Measurements from ENCODE around the gene POU6F2. TPM values are rescaled to one million over a fixed set of nuclear protein-coding genes. Genes with fewer than 3 reads are reported as not detected.
"Not testable (repeated sequence)": the region's sequence is repeated elsewhere in the genome, so short reads cannot be mapped to it uniquely, and the experiment has no call there.

Gene POU6F2
- total RNA-seq, 1 donor from 2014 or later = 0.44 TPM

DNA sequence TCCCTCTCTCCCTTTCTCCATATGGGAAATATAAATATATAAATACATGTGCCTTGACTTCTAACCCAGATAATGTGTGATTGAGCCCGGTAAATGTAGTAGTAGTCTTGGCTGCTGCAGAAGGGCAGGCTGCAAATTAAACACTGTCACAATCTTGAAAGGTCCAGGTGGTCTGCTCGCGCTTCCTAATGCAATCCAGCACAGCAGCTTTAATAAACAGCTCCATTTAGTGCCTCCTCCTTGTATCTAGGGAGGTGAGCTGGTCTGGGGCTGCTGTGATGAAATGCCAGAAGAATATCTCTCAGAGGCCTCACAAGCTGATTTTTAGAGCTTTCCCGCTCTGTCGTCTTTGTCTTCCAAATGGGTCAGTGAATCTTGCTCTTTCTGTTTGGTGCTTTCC, 782 bp downstream of the POU6F2 start:
- intact Hi-C loops (cut with micrococcal nuclease) = no loop called here
- peaks cover 91% of the 10 kb centered on the region for H3K27me3 ChIP-seq (ENCODE audit: low read depth)
- H3K27ac ChIP-seq (replicated peaks) = no peak overlapping the region
- H3K36me3 ChIP-seq = no peaks in the 10 kb centered on the region
- TF ChIP-seq CTCF (IDR thresholded peaks at IDR 0.05; ENCODE audit: borderline replicate concordance) = no peak
- no peak for DNase-seq
- H3K9me3 ChIP-seq (replicated peaks) = no peaks in the 10 kb centered on the region
- H3K4me1 ChIP-seq = peaks cover 5% of the 10 kb centered on the region
- no peak overlapping the region for H3K4me3 ChIP-seq

GRCh38 chr7:38992203-38992602, 14.5 kb downstream of the POU6F2 start:
- Histone ChIP-seq H3K27me3 (ENCODE audit: low read depth) (peaks cover 50% of the 10 kb centered on the region), H3K9me3 (replicated peaks) (no peaks in the 10 kb centered on the region), H3K4me1 (no peaks in the 10 kb centered on the region), H3K4me3 (no peak overlapping the region), H3K36me3 (no peaks in the 10 kb centered on the region), H3K27ac (replicated peaks) (no peak overlapping the region)
- intact Hi-C loops (cut with micrococcal nuclease) = no loop called here
- DNase-seq = no peak
- no peak for TF ChIP-seq CTCF (IDR thresholded peaks at IDR 0.05; ENCODE audit: borderline replicate concordance)

DNA sequence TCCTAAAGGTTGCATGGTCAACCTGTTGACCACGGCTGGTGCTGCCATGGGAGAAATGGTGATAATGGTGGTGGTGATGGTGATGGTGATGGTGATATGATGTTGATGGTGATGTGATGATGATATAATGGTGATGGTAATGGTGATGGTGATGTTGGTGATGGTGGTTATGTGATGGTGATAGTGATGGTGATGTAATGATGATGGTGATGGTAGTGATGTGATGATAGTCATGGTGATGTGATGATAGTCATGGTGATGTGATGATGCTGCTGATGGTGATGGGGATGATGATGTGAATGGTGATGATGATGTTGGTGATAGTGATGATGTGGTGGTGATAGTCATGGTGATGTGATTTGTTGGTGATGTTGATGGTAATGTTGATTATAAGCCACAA, 23.9 kb downstream of the POU6F2 start:
- intact Hi-C loops (cut with micrococcal nuclease) = no loop called here
- no peak for TF ChIP-seq CTCF (IDR thresholded peaks at IDR 0.05; ENCODE audit: borderline replicate concordance)
- DNase-seq = no peak
- Histone ChIP-seq H3K27me3 (ENCODE audit: low read depth) (peaks cover 6% of the 10 kb centered on the region), H3K4me1 (no peaks in the 10 kb centered on the region), H3K4me3 (no peak overlapping the region), H3K27ac (replicated peaks) (no peak overlapping the region), H3K36me3 (no peaks in the 10 kb centered on the region), H3K9me3 (replicated peaks) (no peaks in the 10 kb centered on the region)

DNA sequence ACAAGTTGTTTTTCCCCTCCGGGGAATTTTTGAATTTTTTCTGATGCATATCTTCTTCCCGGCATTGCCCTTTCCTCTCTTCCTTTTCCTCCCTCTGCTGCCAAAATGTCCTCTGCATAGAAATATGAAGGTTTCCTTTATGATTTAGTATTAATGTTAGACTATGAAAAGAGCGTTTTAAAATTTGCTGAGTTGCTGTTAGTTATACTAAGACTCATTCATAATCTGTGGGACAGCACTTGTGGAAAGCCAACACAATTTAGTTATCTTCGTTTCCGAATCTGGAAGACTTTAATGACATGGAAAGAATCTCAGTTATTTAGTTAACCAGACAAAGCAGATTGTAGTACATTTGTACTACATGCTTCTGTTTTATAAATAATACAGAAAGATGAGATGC, 25.0 kb downstream of the POU6F2 start:
- peaks cover 6% of the 10 kb centered on the region for H3K27me3 ChIP-seq (ENCODE audit: low read depth)
- no peak overlapping the region for H3K4me3 ChIP-seq
- H3K9me3 ChIP-seq (replicated peaks) = no peaks in the 10 kb centered on the region
- intact Hi-C loops (cut with micrococcal nuclease) = no loop called here
- no peak overlapping the region for H3K27ac ChIP-seq (replicated peaks)
- H3K4me1 ChIP-seq = no peaks in the 10 kb centered on the region
- TF ChIP-seq CTCF (IDR thresholded peaks at IDR 0.05; ENCODE audit: borderline replicate concordance) = no peak
- H3K36me3 ChIP-seq = no peaks in the 10 kb centered on the region
- no peak for DNase-seq

DNA sequence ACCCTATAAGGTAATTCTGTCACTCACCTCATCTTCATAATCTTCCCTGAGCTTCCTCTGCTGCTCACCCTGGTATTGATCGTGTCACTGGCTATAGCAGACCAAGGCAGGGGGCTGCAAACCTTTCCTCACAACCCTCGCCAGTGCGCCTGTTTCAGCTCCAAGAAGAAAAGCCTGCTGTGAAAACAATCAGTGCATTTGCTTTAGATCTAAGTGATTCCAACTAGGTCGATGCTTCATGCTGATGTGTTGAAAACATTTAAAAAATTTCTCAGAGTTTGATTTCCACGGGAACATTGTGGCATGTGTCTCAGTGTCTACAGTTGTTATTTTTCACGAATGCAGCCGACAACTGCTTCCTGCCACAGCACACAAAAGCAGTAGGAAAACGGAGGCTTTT, 27.3 kb downstream of the POU6F2 start:
- intact Hi-C loops (cut with micrococcal nuclease) = no loop called here
- Histone ChIP-seq H3K9me3 (replicated peaks) (no peaks in the 10 kb centered on the region), H3K27ac (replicated peaks) (no peak overlapping the region), H3K36me3 (no peaks in the 10 kb centered on the region), H3K27me3 (ENCODE audit: low read depth) (no peaks in the 10 kb centered on the region), H3K4me1 (no peaks in the 10 kb centered on the region), H3K4me3 (no peak overlapping the region)
- no peak for DNase-seq
- TF ChIP-seq CTCF (IDR thresholded peaks at IDR 0.05; ENCODE audit: borderline replicate concordance) = no peak

GRCh38 chr7:39005461-39005860, 27.8 kb downstream of the POU6F2 start:
- TF ChIP-seq CTCF (IDR thresholded peaks at IDR 0.05; ENCODE audit: borderline replicate concordance) = no peak
- Histone ChIP-seq H3K27me3 (ENCODE audit: low read depth) (no peaks in the 10 kb centered on the region), H3K4me3 (no peak overlapping the region), H3K9me3 (replicated peaks) (no peaks in the 10 kb centered on the region), H3K4me1 (no peaks in the 10 kb centered on the region), H3K36me3 (no peaks in the 10 kb centered on the region), H3K27ac (replicated peaks) (no peak overlapping the region)
- no peak for DNase-seq
- intact Hi-C loops (cut with micrococcal nuclease) = no loop called here

DNA sequence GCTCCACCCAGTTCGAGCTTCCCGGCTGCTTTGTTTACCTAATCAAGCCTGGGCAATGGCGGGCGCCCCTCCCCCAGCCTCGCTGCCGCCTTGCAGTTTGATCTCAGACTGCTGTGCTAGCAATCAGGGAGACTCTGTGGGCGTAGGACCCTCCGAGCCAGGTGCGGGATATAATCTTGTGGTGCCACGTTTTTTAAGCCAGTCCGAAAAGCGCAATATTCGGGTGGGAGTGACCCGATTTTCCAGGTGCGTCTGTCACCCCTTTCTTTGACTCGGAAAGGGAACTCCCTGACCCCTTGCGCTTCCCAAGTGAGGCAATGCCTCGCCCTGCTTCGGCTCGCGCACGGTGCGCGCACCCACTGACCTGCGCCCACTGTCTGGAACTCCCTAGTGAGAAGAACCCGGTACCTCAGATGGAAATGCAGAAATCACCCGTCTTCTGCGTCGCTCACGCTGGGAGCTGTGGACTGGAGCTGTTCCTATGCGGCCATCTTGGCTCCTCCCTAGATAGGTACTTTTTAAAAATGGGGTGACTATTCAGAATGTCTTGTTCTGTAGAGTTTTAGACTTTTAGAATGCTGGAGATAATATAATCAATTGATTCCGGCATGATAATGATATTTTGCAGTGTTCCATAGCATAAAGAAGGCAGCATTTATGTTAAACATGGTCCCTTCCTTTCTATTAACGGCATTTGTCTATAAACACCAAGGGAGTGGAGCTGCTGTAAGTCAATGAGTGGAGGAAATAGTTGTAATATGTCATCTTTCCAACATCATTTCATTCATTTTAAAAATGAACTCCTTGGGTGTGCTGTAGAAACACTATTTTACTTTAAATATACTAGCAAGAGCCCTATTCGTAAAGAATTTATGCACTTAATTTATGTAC, 35.6 kb downstream of the POU6F2 start:
- H3K9me3 ChIP-seq (replicated peaks); H3K27me3 ChIP-seq (ENCODE audit: low read depth); intact Hi-C loops (cut with micrococcal nuclease); DNase-seq; H3K36me3 ChIP-seq; H3K4me3 ChIP-seq; H3K4me1 ChIP-seq; H3K27ac ChIP-seq (replicated peaks): not testable (repeated sequence)
